ENCODE measurements around the gene GJD4.

The GJD4 gene

DNA sequence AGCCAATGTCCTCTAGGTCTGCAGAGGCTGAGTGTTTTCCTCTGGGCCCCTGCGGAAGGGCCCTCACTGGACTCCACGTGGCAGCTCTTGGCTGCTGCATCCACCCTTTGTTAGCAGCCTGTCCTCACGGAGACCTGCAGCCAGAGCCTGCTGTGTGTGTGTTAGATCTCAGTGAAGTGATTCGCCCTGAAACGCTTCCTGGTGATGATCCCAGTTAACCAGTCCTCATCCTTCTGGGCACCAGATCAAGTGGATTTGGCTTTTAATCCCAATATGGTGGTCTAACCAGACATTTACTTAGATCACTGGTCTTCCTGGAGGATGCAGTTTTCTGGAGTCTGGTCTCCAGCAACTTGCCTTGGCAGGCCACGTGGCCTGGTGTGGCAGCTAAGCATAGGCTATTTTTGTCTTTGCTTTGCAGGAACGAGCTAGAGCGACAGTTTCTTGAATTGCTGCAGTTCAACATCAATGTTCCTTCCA is 39.5 kb upstream of the GJD4 start:
- no peak for DNase-seq (ENCODE audit: insufficient read length, low spot score)
- FAIRE-seq = peak; percentile 23
- no peak for TF ChIP-seq POLR2AphosphoS5 (IDR thresholded peaks at IDR 0.05; ENCODE audit: low read depth, low read length)
- no peak for TF ChIP-seq SPI1 (IDR thresholded peaks at IDR 0.05; ENCODE audit: low read depth, low read length)
- TF ChIP-seq PAX5 (IDR thresholded peaks at IDR 0.05; ENCODE audit: insufficient read depth, low read length, severe bottlenecking) = no peak
- no peak for TF ChIP-seq TAF1 (IDR thresholded peaks at IDR 0.05; ENCODE audit: low read depth, low read length)
- no peak for TF ChIP-seq POU2F2 (IDR thresholded peaks at IDR 0.05; ENCODE audit: low read depth, low read length)
- no peak for TF ChIP-seq POLR2A (IDR thresholded peaks at IDR 0.05; ENCODE audit: low read depth, low read length)

DNA sequence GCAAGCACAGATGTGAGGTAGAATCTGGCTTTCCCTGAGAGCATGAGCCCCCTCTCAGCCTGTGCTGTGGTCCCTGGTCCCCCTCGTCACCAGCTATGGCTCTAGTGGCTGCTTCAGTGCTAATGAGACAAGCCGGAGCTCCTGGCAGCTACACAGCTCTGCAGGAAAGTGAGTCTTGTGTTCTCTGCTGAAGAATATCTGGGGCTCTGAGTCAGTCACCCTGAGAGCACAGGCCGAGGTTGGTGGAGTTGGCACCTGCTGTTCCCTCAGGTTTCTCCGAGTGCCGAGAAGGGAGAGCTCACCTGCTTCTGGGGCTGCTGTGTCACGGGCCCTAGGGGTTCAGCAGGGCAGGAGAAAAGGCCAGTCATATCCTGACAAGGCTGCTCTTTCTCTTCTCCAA is 37.2 kb upstream of the GJD4 start:
- FAIRE-seq (no peak), DNase-seq (ENCODE audit: insufficient read length, low spot score) (no peak)
- TF ChIP-seq POLR2A (IDR thresholded peaks at IDR 0.05; ENCODE audit: low read depth, low read length) = no peak
- no peak for TF ChIP-seq SPI1 (IDR thresholded peaks at IDR 0.05; ENCODE audit: low read depth, low read length)
- no peak for TF ChIP-seq PAX5 (IDR thresholded peaks at IDR 0.05; ENCODE audit: insufficient read depth, low read length, severe bottlenecking)
- no peak for TF ChIP-seq POU2F2 (IDR thresholded peaks at IDR 0.05; ENCODE audit: low read depth, low read length)
- no peak for TF ChIP-seq TAF1 (IDR thresholded peaks at IDR 0.05; ENCODE audit: low read depth, low read length)
- no peak for TF ChIP-seq POLR2AphosphoS5 (IDR thresholded peaks at IDR 0.05; ENCODE audit: low read depth, low read length)

DNA sequence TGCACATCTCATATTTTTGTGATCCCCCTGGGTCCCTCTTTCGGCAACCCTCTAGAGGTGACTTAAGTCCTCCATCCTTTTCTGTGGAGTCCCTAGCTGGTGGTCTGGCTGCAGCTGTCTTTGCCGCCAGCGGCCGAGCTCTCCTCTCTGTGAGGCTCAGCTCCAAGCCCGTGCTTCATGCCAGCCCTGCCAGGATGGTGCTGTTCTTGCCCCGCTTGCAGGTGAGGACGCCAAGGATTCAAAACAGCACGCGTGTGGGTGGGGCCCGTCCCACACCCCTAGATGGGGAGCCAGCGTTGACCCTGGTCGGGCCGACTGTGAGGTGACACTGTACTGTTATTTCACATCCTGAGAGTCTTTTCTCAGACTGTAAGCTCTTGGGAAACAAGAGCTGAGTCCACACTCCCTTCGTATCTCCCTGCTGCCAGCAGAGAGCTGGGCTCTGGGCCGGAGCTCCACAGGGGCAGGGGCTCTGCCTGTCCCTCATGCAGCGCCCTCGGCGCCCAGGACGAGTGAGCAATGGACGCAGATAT is 36.6 kb upstream of the GJD4 start:
- no peak for FAIRE-seq
- DNase-seq (ENCODE audit: insufficient read length, low spot score) = no peak
- TF ChIP-seq PAX5 (IDR thresholded peaks at IDR 0.05; ENCODE audit: insufficient read depth, low read length, severe bottlenecking) (no peak), SPI1 (IDR thresholded peaks at IDR 0.05; ENCODE audit: low read depth, low read length) (no peak), TAF1 (IDR thresholded peaks at IDR 0.05; ENCODE audit: low read depth, low read length) (no peak), POLR2A (IDR thresholded peaks at IDR 0.05; ENCODE audit: low read depth, low read length) (no peak), POU2F2 (IDR thresholded peaks at IDR 0.05; ENCODE audit: low read depth, low read length) (no peak), POLR2AphosphoS5 (IDR thresholded peaks at IDR 0.05; ENCODE audit: low read depth, low read length) (no peak)

DNA sequence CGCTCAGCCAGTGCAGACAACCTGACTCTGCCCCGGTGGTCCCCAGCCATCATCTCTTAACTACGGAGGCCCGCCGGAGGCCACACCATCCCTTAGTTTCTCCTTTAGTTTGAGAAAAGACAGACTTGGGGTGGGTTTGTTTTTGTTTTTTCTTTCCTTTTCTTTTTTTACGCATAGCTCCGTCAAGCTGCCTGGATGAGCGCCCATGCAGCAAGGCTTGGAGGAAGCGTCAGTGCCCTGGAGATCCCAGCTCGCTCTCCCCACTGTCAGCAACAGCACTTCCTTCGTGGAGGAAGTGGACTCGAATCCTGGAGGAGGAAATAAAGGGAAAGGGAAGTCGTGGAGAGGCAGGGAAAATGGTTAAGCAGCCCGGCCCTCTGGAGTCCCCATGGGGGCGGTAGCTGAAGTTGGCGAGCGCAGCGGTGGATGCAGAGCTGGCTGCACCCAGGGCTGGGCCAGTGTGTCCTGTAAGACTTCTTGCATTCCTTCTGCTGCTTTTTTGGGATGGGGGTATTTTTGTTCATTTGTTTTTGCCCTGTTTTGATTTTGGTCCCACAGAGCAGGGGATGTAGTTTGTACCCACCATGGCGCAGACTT is 35.9 kb upstream of the GJD4 start:
- TF ChIP-seq SPI1 (IDR thresholded peaks at IDR 0.05; ENCODE audit: low read depth, low read length) = no peak
- no peak for FAIRE-seq
- no peak for DNase-seq (ENCODE audit: insufficient read length, low spot score)

DNA sequence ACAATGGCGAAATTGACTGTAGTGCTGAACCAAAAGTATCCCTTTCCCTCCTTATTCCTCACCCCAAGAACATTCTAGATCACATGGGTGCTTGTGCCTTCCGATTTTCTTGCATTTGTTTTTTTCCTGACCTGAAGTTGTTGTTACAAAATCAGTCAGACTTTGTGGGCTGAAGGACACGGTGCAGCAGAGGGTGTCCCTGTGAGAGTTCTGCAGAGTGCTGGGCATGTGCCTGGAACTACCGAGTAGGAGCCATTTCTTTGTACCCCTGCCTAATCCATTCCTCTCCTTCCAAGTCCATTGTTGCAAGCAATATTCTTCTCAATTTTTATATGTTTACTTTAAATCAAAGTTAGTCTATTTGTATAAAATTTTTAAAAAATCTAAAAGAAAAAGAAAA is 35.3 kb upstream of the GJD4 start:
- FAIRE-seq (no peak), DNase-seq (ENCODE audit: insufficient read length, low spot score) (no peak)
- TF ChIP-seq POLR2AphosphoS5 (IDR thresholded peaks at IDR 0.05; ENCODE audit: low read depth, low read length) = no peak
- TF ChIP-seq POLR2A (IDR thresholded peaks at IDR 0.05; ENCODE audit: low read depth, low read length) = no peak
- no peak for TF ChIP-seq POU2F2 (IDR thresholded peaks at IDR 0.05; ENCODE audit: low read depth, low read length)
- no peak for TF ChIP-seq TAF1 (IDR thresholded peaks at IDR 0.05; ENCODE audit: low read depth, low read length)
- no peak for TF ChIP-seq SPI1 (IDR thresholded peaks at IDR 0.05; ENCODE audit: low read depth, low read length)
- no peak for TF ChIP-seq PAX5 (IDR thresholded peaks at IDR 0.05; ENCODE audit: insufficient read depth, low read length, severe bottlenecking)

DNA sequence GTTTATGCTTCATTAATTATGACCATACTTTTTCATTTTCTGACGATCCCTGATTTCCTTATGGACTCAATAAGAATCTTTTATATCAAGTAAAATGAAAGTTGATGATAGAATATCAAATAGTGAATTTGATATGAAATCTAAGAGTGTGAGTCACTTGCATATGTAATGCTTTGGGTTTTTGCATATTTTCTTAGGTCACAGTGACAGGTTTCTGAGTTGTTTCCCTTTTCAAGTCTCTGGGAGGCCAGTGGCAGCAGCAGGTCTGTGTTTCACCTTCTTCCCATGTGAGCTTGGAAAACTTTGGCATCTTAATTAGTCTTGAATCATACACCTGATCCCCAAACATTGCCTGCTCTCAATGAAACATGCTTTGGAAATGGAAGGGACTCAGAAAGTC is 34.7 kb upstream of the GJD4 start:
- TF ChIP-seq POLR2A (IDR thresholded peaks at IDR 0.05; ENCODE audit: low read depth, low read length) = no peak
- no peak for TF ChIP-seq POU2F2 (IDR thresholded peaks at IDR 0.05; ENCODE audit: low read depth, low read length)
- no peak for FAIRE-seq
- DNase-seq (ENCODE audit: insufficient read length, low spot score) = no peak

DNA sequence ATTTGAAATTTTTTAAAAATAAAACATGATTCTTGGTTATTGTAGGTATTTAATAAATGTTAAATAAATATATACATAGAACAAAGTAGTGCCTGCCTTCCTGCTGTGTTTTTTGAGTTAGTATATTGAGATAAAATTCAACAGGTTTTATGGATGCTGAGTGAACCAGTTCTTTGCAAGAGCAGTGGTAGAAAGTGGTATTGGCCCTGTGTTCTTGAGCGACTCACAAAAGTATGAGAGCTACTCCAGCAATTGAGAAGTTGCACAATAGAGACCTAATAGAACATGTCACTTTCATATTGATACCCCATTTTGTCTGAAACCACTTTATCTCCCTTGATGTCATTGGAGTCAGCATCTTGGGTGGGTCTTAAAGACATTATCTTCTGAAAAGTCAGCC is 32.6 kb upstream of the GJD4 start:
- no peak for DNase-seq (ENCODE audit: insufficient read length, low spot score)
- TF ChIP-seq TAF1 (IDR thresholded peaks at IDR 0.05; ENCODE audit: low read depth, low read length) (no peak), PAX5 (IDR thresholded peaks at IDR 0.05; ENCODE audit: insufficient read depth, low read length, severe bottlenecking) (no peak), POU2F2 (IDR thresholded peaks at IDR 0.05; ENCODE audit: low read depth, low read length) (no peak), POLR2A (IDR thresholded peaks at IDR 0.05; ENCODE audit: low read depth, low read length) (no peak), POLR2AphosphoS5 (IDR thresholded peaks at IDR 0.05; ENCODE audit: low read depth, low read length) (no peak), SPI1 (IDR thresholded peaks at IDR 0.05; ENCODE audit: low read depth, low read length) (no peak)
- FAIRE-seq = no peak

DNA sequence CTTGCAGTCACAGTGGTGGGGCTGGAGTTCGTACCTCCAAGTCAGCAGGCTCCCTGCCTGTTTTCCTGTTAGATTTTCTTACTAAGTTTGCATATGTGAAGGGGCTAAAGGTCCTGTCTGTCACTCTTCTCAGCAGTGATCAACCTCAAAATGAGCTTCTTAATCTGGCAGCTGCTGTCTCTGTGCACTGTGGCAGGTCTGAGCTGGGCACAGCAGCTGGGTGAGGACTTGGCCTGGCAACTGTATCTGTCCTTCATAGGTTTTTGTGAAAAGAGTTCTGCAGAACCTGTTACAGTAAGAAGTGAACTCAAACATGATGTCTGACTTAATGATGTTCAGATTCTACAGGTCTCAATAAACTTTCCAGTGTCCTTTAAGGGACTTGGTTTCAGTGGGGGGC is 31.3 kb upstream of the GJD4 start:
- DNase-seq (ENCODE audit: insufficient read length, low spot score) = no peak
- no peak for TF ChIP-seq SPI1 (IDR thresholded peaks at IDR 0.05; ENCODE audit: low read depth, low read length)
- TF ChIP-seq POLR2A (IDR thresholded peaks at IDR 0.05; ENCODE audit: low read depth, low read length) = no peak
- TF ChIP-seq PAX5 (IDR thresholded peaks at IDR 0.05; ENCODE audit: insufficient read depth, low read length, severe bottlenecking) = no peak
- TF ChIP-seq POU2F2 (IDR thresholded peaks at IDR 0.05; ENCODE audit: low read depth, low read length) = no peak
- no peak for TF ChIP-seq POLR2AphosphoS5 (IDR thresholded peaks at IDR 0.05; ENCODE audit: low read depth, low read length)
- TF ChIP-seq TAF1 (IDR thresholded peaks at IDR 0.05; ENCODE audit: low read depth, low read length) = no peak
- no peak for FAIRE-seq

DNA sequence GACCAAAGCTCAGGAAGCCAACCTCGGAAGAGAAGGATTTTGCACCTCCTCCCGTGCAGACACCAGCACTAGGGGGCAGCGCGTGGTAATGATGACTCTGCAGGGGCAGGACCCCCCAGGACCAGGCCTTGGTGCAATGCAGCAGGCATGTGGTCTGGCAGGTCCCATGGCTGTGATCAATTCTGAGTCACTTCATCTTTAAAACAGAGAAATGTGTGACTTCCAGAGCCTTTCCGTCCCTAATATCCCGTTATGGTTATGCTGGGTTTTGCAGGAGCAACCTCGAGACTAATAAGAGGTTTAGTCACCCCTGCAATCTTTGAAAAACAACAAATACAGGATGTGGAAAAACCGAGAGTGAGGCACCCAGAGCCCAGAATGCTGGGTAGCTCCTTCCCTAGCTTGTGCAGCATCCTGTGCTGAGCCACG is 30.2 kb upstream of the GJD4 start:
- TF ChIP-seq POLR2A (IDR thresholded peaks at IDR 0.05; ENCODE audit: low read depth, low read length) = no peak
- TF ChIP-seq POLR2AphosphoS5 (IDR thresholded peaks at IDR 0.05; ENCODE audit: low read depth, low read length) = no peak
- no peak for TF ChIP-seq TAF1 (IDR thresholded peaks at IDR 0.05; ENCODE audit: low read depth, low read length)
- no peak for TF ChIP-seq POU2F2 (IDR thresholded peaks at IDR 0.05; ENCODE audit: low read depth, low read length)
- TF ChIP-seq SPI1 (IDR thresholded peaks at IDR 0.05; ENCODE audit: low read depth, low read length) = no peak
- TF ChIP-seq PAX5 (IDR thresholded peaks at IDR 0.05; ENCODE audit: insufficient read depth, low read length, severe bottlenecking) = no peak
- DNase-seq (ENCODE audit: insufficient read length, low spot score) = no peak
- no peak for FAIRE-seq

DNA sequence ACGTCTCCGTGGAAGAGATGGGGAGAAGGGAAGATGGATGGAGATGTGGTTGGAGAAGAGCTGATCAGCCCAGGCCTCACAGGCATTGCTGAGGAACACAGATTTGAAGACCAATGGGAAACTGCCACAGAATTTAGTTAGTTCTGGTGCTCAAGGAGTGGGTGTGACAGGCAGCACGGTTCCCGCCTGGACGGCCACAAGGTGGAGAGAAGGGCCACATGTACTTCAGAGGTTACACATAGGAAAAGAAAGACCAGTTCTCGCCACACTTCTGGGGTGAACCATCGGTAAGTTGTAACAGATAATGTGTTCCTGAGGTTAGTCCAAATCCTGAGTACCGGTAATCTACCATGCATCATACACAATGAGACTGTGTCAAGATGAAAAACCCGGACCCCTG is 29.5 kb upstream of the GJD4 start:
- DNase-seq (ENCODE audit: insufficient read length, low spot score) (no peak), FAIRE-seq (no peak)
- TF ChIP-seq POLR2AphosphoS5 (IDR thresholded peaks at IDR 0.05; ENCODE audit: low read depth, low read length) = no peak
- no peak for TF ChIP-seq POLR2A (IDR thresholded peaks at IDR 0.05; ENCODE audit: low read depth, low read length)
